Activated naive CD8-positive, alpha-beta T cell treated with anti-CD3 and anti-CD28 coated beads, Interleukin-2, amount 50 U/mL, for 16 hours (primary cell): Measurements from ENCODE around the gene CHADL.
"Not testable (repeated sequence)": the region's sequence is repeated elsewhere in the genome, so short reads cannot be mapped to it uniquely, and the experiment has no call there.

Experiments
- DNase-seq: peaks from one replicate; pipeline ENCODE4 v3.0.0-alpha.2; 2020; ENCODE audit warnings: low read depth, low spot score

The CHADL gene

GRCh38 chr22:41181349-41182241, 59.1 kb downstream of the CHADL start:
- DNase-seq: no peak

DNA sequence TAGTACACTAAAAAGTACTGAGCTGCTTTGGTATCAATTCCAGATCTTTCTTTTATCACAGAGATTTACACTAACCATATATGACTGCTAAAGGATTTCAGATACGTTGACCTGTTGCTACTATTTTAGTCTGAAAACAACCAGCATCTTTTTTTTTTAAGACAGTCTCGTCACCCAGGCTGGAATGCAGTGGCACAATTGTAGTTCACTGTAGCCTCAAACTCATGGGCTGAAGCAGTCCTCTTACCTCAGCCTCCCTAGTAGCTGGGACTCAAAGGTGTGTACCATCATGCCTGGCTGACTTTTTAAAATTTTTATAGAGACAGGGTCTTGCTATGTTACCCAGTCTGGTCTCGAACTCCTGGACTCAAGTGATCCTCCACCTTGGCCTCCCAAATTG, 59.8 kb downstream of the CHADL start:
- no peak for DNase-seq

DNA sequence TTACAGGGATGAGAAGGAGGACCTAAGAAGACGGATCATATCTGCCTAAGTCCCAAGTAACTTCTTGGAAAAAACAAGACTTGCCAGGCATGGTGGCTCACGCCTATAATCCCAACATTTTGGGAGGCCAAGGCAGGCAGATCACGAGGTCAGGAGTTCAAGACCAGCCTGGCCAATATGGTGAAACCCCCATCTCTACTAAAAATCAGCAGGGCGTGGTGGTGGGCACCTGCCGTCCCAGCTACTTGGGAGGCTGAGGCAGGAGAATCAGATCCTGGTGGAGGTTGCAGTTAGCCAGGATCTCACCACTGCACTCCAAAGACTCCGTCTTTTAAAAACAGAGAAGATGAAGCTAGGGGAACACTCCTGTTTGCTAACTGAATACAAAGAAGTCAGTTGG, 60.4 kb downstream of the CHADL start:
- DNase-seq: not testable (repeated sequence)
